K562 (cell line): ENCODE data around the gene TMEM131. TPM values are rescaled to one million over a fixed set of nuclear protein-coding genes. Genes with fewer than 3 reads are reported as not detected.

ENCODE experiments used
- ATAC-seq: fragments of 200-7000 bp; cut with Tn5 transposase; 3 replicates; pipeline ENCODE4 v1.9.1; 2020; ENCODE audit warnings: moderate library complexity
- BruUV-seq: library from RNA; stranded (reverse); fragments of 400-500 nt; replicated peaks from 2 replicates; lab custom pipeline; 2021; lab: Mats Ljungman, UMichigan
- CTCF ChIA-PET: fragments of 300-600 bp; formaldehyde crosslinking; extraction: SDS; loops from one replicate; lab custom pipeline; 2021; ENCODE audit warnings: low intra/inter-chr PET ratio; lab: Yijun Ruan, JAX
- POLR2A ChIA-PET: fragments of 300-600, 350-650 bp; sonication (Branson Sonifier 250); formaldehyde crosslinking; extraction: SDS; loops from one replicate; lab custom pipeline; 2021; ENCODE audit warnings: antibody characterized with exemption, inconsistent platforms; lab: Yijun Ruan, JAX
- DNase-seq, 4 experiments: peaks; one replicate each; pipeline versions ENCODE4 v3.0.0 to v3.0.0-alpha.2; 2011 to 2018; ENCODE audit warnings: low spot score in 3 of 4, mixed read lengths in 3 of 4; ENCODE audit errors: extremely low read depth in 1 of 4
- FAIRE-seq: peaks from 2 replicates; lab custom pipeline; 2011; peaks lifted over from hg19 to GRCh38; lab: Jason Lieb, UNC
- H2AFZ ChIP-seq: 2 replicates; pipeline ENCODE4 v1.6.0; 2011; ENCODE audit warnings: low read depth, low read length, control low read depth, inconsistent platforms
- H3K27ac ChIP-seq: fragments of 200-600 bp; 3 replicates; pipeline ENCODE4 v1.8.0; 2011; ENCODE audit warnings: low read depth, mild to moderate bottlenecking, control low read depth, inconsistent platforms, low read length, moderate library complexity, mixed read lengths; ENCODE audit errors: extremely low read depth
- H3K27me3 ChIP-seq, 2 experiments: fragments of 300-600 bp in 1 of 2; 2 replicates in 1 of 2; 3 replicates in 1 of 2; pipeline versions ENCODE4 v1.6.0 to v1.8.0; 2011; ENCODE audit warnings: inconsistent platforms in 2 of 2, low read length in 2 of 2, mild to moderate bottlenecking in 1 of 2, mixed read lengths in 1 of 2, moderate library complexity in 1 of 2; ENCODE audit not compliant: control insufficient read depth in 2 of 2, insufficient read depth in 2 of 2
- H3K36me3 ChIP-seq: fragments of 300-600 bp; 3 replicates; pipeline ENCODE4 v1.8.0; 2011; ENCODE audit warnings: mild to moderate bottlenecking, low read length, inconsistent platforms; ENCODE audit not compliant: control insufficient read depth, insufficient read depth
- H3K4me1 ChIP-seq, 2 experiments: fragments of 200-600 bp in 1 of 2; replicated peaks in 1 of 2; 2 replicates in 1 of 2; 3 replicates in 1 of 2; pipeline versions ENCODE4 v1.5.1 to v1.8.0; 2011; ENCODE audit warnings: inconsistent platforms in 2 of 2, low read length in 2 of 2, mild to moderate bottlenecking in 1 of 2, mixed read lengths in 1 of 2, moderate library complexity in 1 of 2; ENCODE audit not compliant: control insufficient read depth in 2 of 2, insufficient read depth in 2 of 2
- H3K4me2 ChIP-seq: 2 replicates; pipeline ENCODE4 v1.6.1; 2011; ENCODE audit warnings: low read length, control low read depth, inconsistent platforms, mixed read lengths; ENCODE audit not compliant: insufficient read depth
- H3K4me3 ChIP-seq: fragments of 200-600 bp; sonication (generic), shearing (Covaris generic); 2 replicates; pipeline ENCODE4 v1.5.1; 2016; ENCODE audit warnings: control low read depth, inconsistent platforms
- H3K79me2 ChIP-seq: fragments of 200-600 bp; 3 replicates; pipeline ENCODE4 v1.8.0; 2011; ENCODE audit warnings: low read length, inconsistent platforms; ENCODE audit not compliant: control insufficient read depth, insufficient read depth
- H3K9ac ChIP-seq, 2 experiments: 2 replicates each; pipeline versions ENCODE4 v1.6.0 to v1.6.1; 2011; ENCODE audit warnings: low read depth in 2 of 2, low read length in 2 of 2, control low read depth in 1 of 2, inconsistent platforms in 1 of 2, mild to moderate bottlenecking in 1 of 2, mixed read lengths in 1 of 2; ENCODE audit not compliant: insufficient read depth in 1 of 2
- H3K9me1 ChIP-seq: one replicate; pipeline ENCODE4 v1.6.0; 2011; ENCODE audit warnings: inconsistent platforms, mild to moderate bottlenecking, low read length, moderate library complexity; ENCODE audit not compliant: control insufficient read depth, insufficient read depth
- H3K9me3 ChIP-seq: replicated peaks from 2 replicates; pipeline ENCODE4 v1.5.1; 2011; ENCODE audit warnings: low read depth, low read length, inconsistent platforms; ENCODE audit not compliant: control insufficient read depth, insufficient read depth
- H4K20me1 ChIP-seq: replicated peaks from 2 replicates; pipeline ENCODE4 v1.6.1; 2011; ENCODE audit warnings: low read length, inconsistent platforms, mixed read lengths; ENCODE audit not compliant: control insufficient read depth, insufficient read depth
- CBFA2T3 ChIP-seq: fragments of 450-650 bp; IDR thresholded peaks from 2 replicates; pipeline ENCODE4 v1.6.1; 2017
- CEBPG ChIP-seq, 3 experiments: fragments of 200-800 bp in 1 of 3; sonication (Bioruptor generic) in 1 of 3; sonication (generic) in 1 of 3; formaldehyde crosslinking in 1 of 3; IDR thresholded peaks in 2 of 3; conservative IDR thresholded peaks in 1 of 3; 2 replicates each; pipeline versions ENCODE4 v1.6.1 to v1.8.0; 2016 to 2022; ENCODE audit warnings: missing compliant biosample characterization in 2 of 3, missing genetic modification characterization in 2 of 3, mild to moderate bottlenecking in 1 of 3, missing genetic modification reagents in 1 of 3
- EP300 ChIP-seq: IDR thresholded peaks from 2 replicates; pipeline ENCODE4 v1.6.1; 2012; ENCODE audit warnings: low read length, improper control_type of control experiment
- ETS2 ChIP-seq: IDR thresholded peaks from 2 replicates; pipeline ENCODE4 v1.6.1; 2016; ENCODE audit warnings: borderline replicate concordance, missing genetic modification characterization, mild to moderate bottlenecking, moderate library complexity, missing compliant biosample characterization; ENCODE audit not compliant: poor library complexity, severe bottlenecking
- GATA2 ChIP-seq: sonication (generic); formaldehyde crosslinking; IDR thresholded peaks from 2 replicates; pipeline ENCODE4 v1.4.0; 2020; ENCODE audit warnings: mild to moderate bottlenecking, missing genetic modification reagents
- HDAC1 ChIP-seq, 2 experiments: fragments of 450-650 bp; IDR thresholded peaks; 2 replicates each; pipeline ENCODE4 v1.6.1; 2016 to 2017; ENCODE audit warnings: inconsistent platforms in 1 of 2, mild to moderate bottlenecking in 1 of 2, moderate library complexity in 1 of 2
- HDAC2 ChIP-seq: fragments of 450-650 bp; IDR thresholded peaks from 2 replicates; pipeline ENCODE4 v1.6.1; 2016; ENCODE audit warnings: mild to moderate bottlenecking
- ILF3 ChIP-seq: fragments of 450-650 bp; IDR thresholded peaks from 2 replicates; pipeline ENCODE4 v1.6.1; 2018; ENCODE audit warnings: antibody characterized with exemption, mild to moderate bottlenecking, moderate library complexity, borderline replicate concordance
- JUND ChIP-seq, 2 experiments: IDR thresholded peaks; 2 replicates in 1 of 2; 3 replicates in 1 of 2; pipeline ENCODE4 v1.6.1; 2011; ENCODE audit warnings: borderline replicate concordance in 2 of 2, low read depth in 2 of 2, low read length in 2 of 2, improper control_type of control experiment in 1 of 2, missing biosample characterization in 1 of 2, missing genetic modification characterization in 1 of 2, missing genetic modification reagents in 1 of 2
- KDM1A ChIP-seq, 2 experiments: fragments of 450-650 bp; IDR thresholded peaks; 2 replicates each; pipeline ENCODE4 v1.6.1; 2016; ENCODE audit warnings: mild to moderate bottlenecking in 2 of 2
- MTA1 ChIP-seq: fragments of 450-650 bp; IDR thresholded peaks from 2 replicates; pipeline ENCODE4 v1.6.1; 2017; ENCODE audit warnings: borderline replicate concordance
- POLR2H ChIP-seq: IDR thresholded peaks from 2 replicates; pipeline ENCODE4 v1.6.1; 2016; ENCODE audit warnings: missing genetic modification characterization, low read depth, mild to moderate bottlenecking, control low read depth, missing compliant biosample characterization, moderate library complexity
- SNRNP70 ChIP-seq: fragments of 200-400 bp; formaldehyde crosslinking; optimal IDR thresholded peaks from 2 replicates; pipeline ENCODE3; 2017; ENCODE audit warnings: low read depth, low read length
- SOX6 ChIP-seq: fragments of 450-650 bp; IDR thresholded peaks from 2 replicates; pipeline ENCODE4 v1.6.1; 2014; ENCODE audit warnings: mild to moderate bottlenecking
- TEAD4 ChIP-seq, 2 experiments: sonication (generic) in 1 of 2; formaldehyde crosslinking in 1 of 2; IDR thresholded peaks; 2 replicates each; pipeline versions ENCODE4 v1.6.1 to v1.8.0; 2012 to 2022; ENCODE audit warnings: borderline replicate concordance in 1 of 2, inconsistent platforms in 1 of 2, low read length in 1 of 2, mild to moderate bottlenecking in 1 of 2, missing genetic modification reagents in 1 of 2
- ZEB2 ChIP-seq: fragments of 450-650 bp; IDR thresholded peaks from 2 replicates; pipeline ENCODE4 v1.6.1; 2016
- ZSCAN29 ChIP-seq: fragments of 450-650 bp; IDR thresholded peaks from 2 replicates; pipeline ENCODE4 v1.6.1; 2017
- WGBS: fragments of 100-300 bp; shearing (Covaris generic); methylation state at CpG from one replicate; pipeline ENCODE4 v1.1.6; 2016; ENCODE audit warnings: low coverage, mixed read lengths; ENCODE audit not compliant: insufficient coverage; ENCODE audit errors: missing lambda C conversion rate; 5-methylcytosine and 5-hydroxymethylcytosine counted together
- in situ Hi-C: fragments of 300-500 bp; cut with MboI; formaldehyde crosslinking; loops from 4 replicates; pipeline ENCODE4 v1.15.0; 2018; ENCODE audit warnings: inconsistent platforms, mixed read lengths
- intact Hi-C: fragments of 100-400 bp; cut with micrococcal nuclease; formaldehyde crosslinking; loops from 2 replicates; pipeline ENCODE4 v1.14.2; 2022
- polyA plus RNA-seq, 8 experiments: library from polyadenylated mRNA; depleted of rRNA in 4 of 8; stranded (reverse) in 5 of 8; unstranded in 3 of 8; fragments of >200 nt; fragmentation: Nextera tagmentation in 2 of 8; fragmentation: Illumina TruSeq in 1 of 8; extraction: Ambion mirVana in 2 of 8; extraction: Trizol in 1 of 8; gene quantifications; 2 replicates each; pipeline versions ENCODE4 v1.2.1 to v1.2.3, GENCODE V29; 2011 to 2014; ENCODE audit warnings: inconsistent platforms in 1 of 8, missing spikeins in 1 of 8
- total RNA-seq, 7 experiments: library from RNA; depleted of rRNA in 6 of 7; stranded (reverse); fragments of >200 nt in 6 of 7; fragmentation: Illumina TruSeq in 2 of 7; extraction: Trizol in 2 of 7; gene quantifications; 2 replicates each; pipeline versions ENCODE4 v1.2.1 to v1.2.3, GENCODE V29; 2011 to 2021; ENCODE audit warnings: low replicate concordance in 1 of 7
- TF ChIP-seq, protein P1 (sequence below): fragments of 450-650 bp; IDR thresholded peaks from 2 replicates; pipeline ENCODE4 v1.6.1; 2016
- TF ChIP-seq, protein P2 (sequence below): fragments of 250-450 bp; sonication (Bioruptor Pico); IDR thresholded peaks from 2 replicates; pipeline ENCODE4 v1.6.1; 2021; ENCODE audit warnings: mild to moderate bottlenecking
- TF ChIP-seq, protein P3 (sequence below): fragments of 200-800 bp; sonication (Bioruptor generic); IDR thresholded peaks from 2 replicates; pipeline ENCODE4 v1.6.1; 2017; ENCODE audit warnings: missing genetic modification characterization, missing compliant biosample characterization

The TMEM131 gene
- total and polyA plus RNA-seq, 9 of the 15 experiments (the other 6 are each of a cell fraction or from before 2014, with no cell fraction given): 2.5 to 21.1 (median 12.4) TPM

DNA sequence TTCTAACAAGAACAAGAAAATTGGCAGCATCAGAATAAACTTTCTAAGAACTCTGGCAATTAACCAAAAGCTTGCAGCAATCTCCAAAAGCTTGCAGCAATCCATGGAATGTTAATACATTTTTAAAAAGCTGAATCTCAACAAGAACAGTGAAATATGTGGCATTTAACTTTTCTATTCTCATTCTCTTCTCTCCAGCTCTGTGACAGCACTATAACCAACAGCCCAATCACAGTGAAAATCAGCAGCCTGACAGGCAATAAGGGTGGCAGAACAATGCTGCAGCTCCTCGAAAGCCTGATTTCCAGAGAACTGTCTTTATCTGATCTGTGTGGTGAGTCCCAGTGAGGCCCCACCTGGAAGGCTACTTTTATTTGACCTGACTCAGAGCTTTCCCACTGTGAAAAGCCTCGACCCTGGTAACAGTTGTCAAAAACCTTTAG is 60.0 kb downstream of the TMEM131 start:
- BruUV-seq: no TSS peak
- 0% methylated on average over 2 of the region's 2 CpGs for WGBS
- Histone ChIP-seq H3K79me2 (peaks cover 44% of the 10 kb centered on the region), H4K20me1 (peaks cover 11% of the 10 kb centered on the region; the same call in 1 of the 2 replicates), H3K4me2 (no peak overlapping the region), H3K27me3 (no peaks in the 10 kb centered on the region), H3K9me3 (no peaks in the 10 kb centered on the region), H3K4me1 (peaks cover 0 to 11% of the 10 kb centered on the region in 2 experiments; a peak in 3 of 5 replicates), H3K9ac (no peak overlapping the region), H3K9me1 (no peaks in the 10 kb centered on the region), H3K36me3 (no peaks in the 10 kb centered on the region), H2AFZ (no peak overlapping the region), H3K4me3 (no peak overlapping the region), H3K27ac (no peak overlapping the region)
- POLR2A ChIA-PET: interaction anchor here (0.5 to 1.1 kb wide), 5 partner anchors 9 to 24 kb away, joined by 3 to 4 read pairs (median 4); no protein-coding TSS in a partner anchor
- CTCF ChIA-PET: no interaction called here
- FAIRE-seq (peak; percentile 66), ATAC-seq (peak; percentile 84), DNase-seq (peak in 2 of 4 experiments; percentile 40 to 60)
- in situ Hi-C loops: no loop called here
- intact Hi-C loops: no loop called here
- TF ChIP-seq SOX6 (peak; percentile 95), ILF3 (no peak), MTA1 (0 out of 2 replicates have a peak, but pooled peaks have one; percentile 33), SNRNP70 (no peak), ZEB2 (0 out of 2 replicates have a peak, but pooled peaks have one; percentile 22), POLR2H (no peak), GATA2 (CRISPR knock-in tag) (peak; percentile 32; the same call in 1 of the 2 replicates), CBFA2T3 (0 out of 2 replicates have a peak, but pooled peaks have one; percentile 11), TEAD4 (IDR thresholded peaks at IDR 0.05; ENCODE audit: low read length) (peak; percentile 25; the same call in 1 of the 2 replicates), TEAD4 (CRISPR knock-in tag; IDR thresholded peaks at IDR 0.05; ENCODE audit: borderline replicate concordance) (no peak), KDM1A (IDR thresholded peaks at IDR 0.05) (peak; percentile 30 to 39; a peak in 2 of 4 replicates), CEBPG (CRISPR knock-in tag; IDR thresholded peaks at IDR 0.05) (no peak), CEBPG (tag; conservative IDR thresholded peaks at IDR 0.05 in 1 of 2, IDR thresholded peaks at IDR 0.05 in 1 of 2) (peak in 1 of 2 experiments; percentile 44; a peak in 1 of 4 replicates), EP300 (0 out of 2 replicates have a peak, but pooled peaks have one; percentile 21), JUND (IDR thresholded peaks at IDR 0.05; ENCODE audit: borderline replicate concordance, low read depth, low read length) (peak; percentile 12; the same call in 1 of the 2 replicates), JUND (tag; IDR thresholded peaks at IDR 0.05; ENCODE audit: borderline replicate concordance, low read depth, low read length) (no peak), HDAC1 (IDR thresholded peaks at IDR 0.05) (peak in 1 of 2 experiments; percentile 25; a peak in 1 of 4 replicates), ETS2 (tag) (no peak), HDAC2 (0 out of 2 replicates have a peak, but pooled peaks have one; percentile 20), ZSCAN29 (no peak)
- TF ChIP-seq, protein P1, sequence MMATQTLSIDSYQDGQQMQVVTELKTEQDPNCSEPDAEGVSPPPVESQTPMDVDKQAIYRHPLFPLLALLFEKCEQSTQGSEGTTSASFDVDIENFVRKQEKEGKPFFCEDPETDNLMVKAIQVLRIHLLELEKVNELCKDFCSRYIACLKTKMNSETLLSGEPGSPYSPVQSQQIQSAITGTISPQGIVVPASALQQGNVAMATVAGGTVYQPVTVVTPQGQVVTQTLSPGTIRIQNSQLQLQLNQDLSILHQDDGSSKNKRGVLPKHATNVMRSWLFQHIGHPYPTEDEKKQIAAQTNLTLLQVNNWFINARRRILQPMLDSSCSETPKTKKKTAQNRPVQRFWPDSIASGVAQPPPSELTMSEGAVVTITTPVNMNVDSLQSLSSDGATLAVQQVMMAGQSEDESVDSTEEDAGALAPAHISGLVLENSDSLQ: peak; percentile 38; the same call in 1 of the 2 replicates
- TF ChIP-seq, protein P2, sequence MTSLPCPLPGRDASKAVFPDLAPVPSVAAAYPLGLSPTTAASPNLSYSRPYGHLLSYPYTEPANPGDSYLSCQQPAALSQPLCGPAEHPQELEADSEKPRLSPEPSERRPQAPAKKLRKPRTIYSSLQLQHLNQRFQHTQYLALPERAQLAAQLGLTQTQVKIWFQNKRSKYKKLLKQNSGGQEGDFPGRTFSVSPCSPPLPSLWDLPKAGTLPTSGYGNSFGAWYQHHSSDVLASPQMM (CRISPR knock-in tag): no peak
- TF ChIP-seq, protein P3, sequence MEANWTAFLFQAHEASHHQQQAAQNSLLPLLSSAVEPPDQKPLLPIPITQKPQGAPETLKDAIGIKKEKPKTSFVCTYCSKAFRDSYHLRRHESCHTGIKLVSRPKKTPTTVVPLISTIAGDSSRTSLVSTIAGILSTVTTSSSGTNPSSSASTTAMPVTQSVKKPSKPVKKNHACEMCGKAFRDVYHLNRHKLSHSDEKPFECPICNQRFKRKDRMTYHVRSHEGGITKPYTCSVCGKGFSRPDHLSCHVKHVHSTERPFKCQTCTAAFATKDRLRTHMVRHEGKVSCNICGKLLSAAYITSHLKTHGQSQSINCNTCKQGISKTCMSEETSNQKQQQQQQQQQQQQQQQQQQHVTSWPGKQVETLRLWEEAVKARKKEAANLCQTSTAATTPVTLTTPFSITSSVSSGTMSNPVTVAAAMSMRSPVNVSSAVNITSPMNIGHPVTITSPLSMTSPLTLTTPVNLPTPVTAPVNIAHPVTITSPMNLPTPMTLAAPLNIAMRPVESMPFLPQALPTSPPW: peak; percentile 20; the same call in 1 of the 2 replicates
